ENCODE data around the gene GAPDHS. TPM values are rescaled to one million over a fixed set of nuclear protein-coding genes. Genes with fewer than 3 reads are reported as not detected.

Gene GAPDHS
- total RNA-seq, 1 donor from 2014 or later = not detected

DNA sequence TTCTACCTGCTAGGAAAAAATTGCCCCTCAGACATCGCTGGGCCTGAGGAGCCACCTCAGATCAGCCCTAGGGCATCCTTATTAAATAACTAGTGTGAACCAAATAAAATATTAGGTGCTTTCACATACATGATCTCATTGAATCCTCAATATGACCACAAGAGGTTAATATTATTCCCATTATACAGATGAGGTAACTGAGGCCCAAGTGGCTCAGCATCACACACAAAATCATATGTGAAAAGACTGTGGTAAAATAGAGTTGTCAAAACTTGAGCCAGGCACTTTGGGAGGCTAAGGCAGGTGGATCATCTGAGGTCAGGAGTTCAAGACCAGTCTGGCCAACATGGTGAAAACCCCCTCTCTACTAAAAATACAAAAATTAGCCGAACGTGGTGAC, 16.9 kb upstream of the GAPDHS start:
- peaks cover 20% of the 10 kb centered on the region for H3K27me3 Mint-ChIP-seq (ENCODE audit: insufficient read depth, low read depth)
- H3K79me2 ChIP-seq (ENCODE audit: low read depth) = no peaks in the 10 kb centered on the region
- no peak for TF ChIP-seq EZH2phosphoT487 (IDR thresholded peaks at IDR 0.05)
- TF ChIP-seq EZH2 (IDR thresholded peaks at IDR 0.05) = no peak
- TF ChIP-seq, protein P1, sequence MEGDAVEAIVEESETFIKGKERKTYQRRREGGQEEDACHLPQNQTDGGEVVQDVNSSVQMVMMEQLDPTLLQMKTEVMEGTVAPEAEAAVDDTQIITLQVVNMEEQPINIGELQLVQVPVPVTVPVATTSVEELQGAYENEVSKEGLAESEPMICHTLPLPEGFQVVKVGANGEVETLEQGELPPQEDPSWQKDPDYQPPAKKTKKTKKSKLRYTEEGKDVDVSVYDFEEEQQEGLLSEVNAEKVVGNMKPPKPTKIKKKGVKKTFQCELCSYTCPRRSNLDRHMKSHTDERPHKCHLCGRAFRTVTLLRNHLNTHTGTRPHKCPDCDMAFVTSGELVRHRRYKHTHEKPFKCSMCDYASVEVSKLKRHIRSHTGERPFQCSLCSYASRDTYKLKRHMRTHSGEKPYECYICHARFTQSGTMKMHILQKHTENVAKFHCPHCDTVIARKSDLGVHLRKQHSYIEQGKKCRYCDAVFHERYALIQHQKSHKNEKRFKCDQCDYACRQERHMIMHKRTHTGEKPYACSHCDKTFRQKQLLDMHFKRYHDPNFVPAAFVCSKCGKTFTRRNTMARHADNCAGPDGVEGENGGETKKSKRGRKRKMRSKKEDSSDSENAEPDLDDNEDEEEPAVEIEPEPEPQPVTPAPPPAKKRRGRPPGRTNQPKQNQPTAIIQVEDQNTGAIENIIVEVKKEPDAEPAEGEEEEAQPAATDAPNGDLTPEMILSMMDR (IDR thresholded peaks at IDR 0.05) = no peak

DNA sequence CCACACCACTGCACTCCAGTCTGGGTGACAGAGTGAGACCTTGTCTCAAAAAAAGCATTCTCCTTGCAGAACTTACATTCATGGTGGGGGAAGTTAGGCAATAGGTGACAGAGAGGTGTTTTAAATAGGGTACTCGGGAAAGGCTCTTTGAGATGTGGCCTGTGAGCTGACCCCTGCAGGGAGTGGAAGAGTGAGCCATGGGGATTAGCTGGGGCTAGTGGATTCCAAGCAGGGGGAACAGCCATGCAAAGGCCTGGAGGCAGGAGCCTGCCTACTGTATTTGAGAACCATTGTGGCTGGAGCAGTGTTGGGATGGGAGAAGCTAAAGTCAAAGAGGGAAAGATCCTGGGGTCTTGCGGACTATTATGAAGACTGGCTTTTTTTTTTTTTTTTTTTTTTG, 15.9 kb upstream of the GAPDHS start:
- Mint-ChIP-seq H3K27ac (no peak overlapping the region), H3K4me3 (no peak overlapping the region), H3K36me3 (no peaks in the 10 kb centered on the region), H3K4me1 (peaks cover 5% of the 10 kb centered on the region), H3K9me3 (no peaks in the 10 kb centered on the region), H3K27me3 (ENCODE audit: insufficient read depth, low read depth) (peaks cover 14% of the 10 kb centered on the region)
- Histone ChIP-seq H3K27ac (no peak overlapping the region), H3K4me1 (no peaks in the 10 kb centered on the region), H3K4me3 (no peak overlapping the region), H3K9me3 (ENCODE audit: low read depth) (no peaks in the 10 kb centered on the region), H3F3A (ENCODE audit: low read depth) (no peaks in the 10 kb centered on the region), H4K20me1 (ENCODE audit: low read depth) (no peaks in the 10 kb centered on the region), H3K4me2 (no peak overlapping the region), H3K9ac (no peak overlapping the region), H3K79me2 (ENCODE audit: low read depth) (no peaks in the 10 kb centered on the region), H3K36me3 (no peaks in the 10 kb centered on the region), H2AFZ (replicated peaks) (no peak overlapping the region), H3K27me3 (peaks cover 15% of the 10 kb centered on the region)
- no peak for DNase-seq (ENCODE audit: low spot score)
- TF ChIP-seq, protein P1 (IDR thresholded peaks at IDR 0.05) = no peak
- no peak for TF ChIP-seq EZH2phosphoT487 (IDR thresholded peaks at IDR 0.05)
- TF ChIP-seq EZH2 (IDR thresholded peaks at IDR 0.05) = no peak

More for the DNA sequence above, 16.9 kb upstream of the GAPDHS start:
- no peak overlapping the region for H2AFZ ChIP-seq (replicated peaks)
- DNase-seq (ENCODE audit: low spot score) = no peak
- no peaks in the 10 kb centered on the region for H3K4me1 ChIP-seq
- no peak overlapping the region for H3K4me3 ChIP-seq
- Mint-ChIP-seq H3K4me3 (no peak overlapping the region), H3K36me3 (no peaks in the 10 kb centered on the region), H3K9me3 (no peaks in the 10 kb centered on the region), H3K27ac (no peak overlapping the region), H3K4me1 (peaks cover 3% of the 10 kb centered on the region)
- H3K9me3 ChIP-seq (ENCODE audit: low read depth) = no peaks in the 10 kb centered on the region
- no peaks in the 10 kb centered on the region for H3K36me3 ChIP-seq
- H3K4me2 ChIP-seq = no peak overlapping the region
- no peak overlapping the region for H3K27ac ChIP-seq
- H3F3A ChIP-seq (ENCODE audit: low read depth) = no peaks in the 10 kb centered on the region
- H4K20me1 ChIP-seq (ENCODE audit: low read depth) = no peaks in the 10 kb centered on the region
- peaks cover 20% of the 10 kb centered on the region for H3K27me3 ChIP-seq
- H3K9ac ChIP-seq = no peak overlapping the region

DNA sequence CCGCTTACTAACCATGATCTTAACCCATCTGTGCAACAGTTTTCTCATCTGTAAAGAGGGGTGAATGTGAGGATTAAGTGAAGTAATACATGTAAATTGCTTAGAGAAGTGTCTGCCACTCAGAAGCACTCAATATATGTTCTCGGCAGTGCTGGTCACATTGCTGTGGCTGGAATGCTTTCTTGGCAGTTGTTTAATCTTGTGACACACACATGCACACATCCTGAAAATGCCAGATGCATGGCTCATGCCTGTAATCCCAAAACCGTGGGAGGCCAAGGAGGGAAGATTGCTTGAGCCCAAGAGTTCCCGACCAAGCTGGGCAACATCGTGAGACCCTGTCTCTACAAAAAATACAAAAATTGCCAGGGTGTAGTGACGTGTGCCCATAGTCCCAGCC, 14.9 kb upstream of the GAPDHS start:
- Histone ChIP-seq H3K27me3 (peaks cover 12% of the 10 kb centered on the region), H3K4me2 (no peak overlapping the region), H3F3A (ENCODE audit: low read depth) (no peaks in the 10 kb centered on the region), H4K20me1 (ENCODE audit: low read depth) (no peaks in the 10 kb centered on the region), H3K9me3 (ENCODE audit: low read depth) (no peaks in the 10 kb centered on the region), H2AFZ (replicated peaks) (no peak overlapping the region), H3K36me3 (no peaks in the 10 kb centered on the region), H3K4me3 (no peak overlapping the region), H3K4me1 (no peaks in the 10 kb centered on the region), H3K27ac (no peak overlapping the region), H3K9ac (no peak overlapping the region), H3K79me2 (ENCODE audit: low read depth) (no peaks in the 10 kb centered on the region)
- H3K4me3 Mint-ChIP-seq = no peak overlapping the region
- TF ChIP-seq EZH2phosphoT487 (IDR thresholded peaks at IDR 0.05) = no peak
- TF ChIP-seq, protein P1 (IDR thresholded peaks at IDR 0.05) = no peak
- no peak for TF ChIP-seq EZH2 (IDR thresholded peaks at IDR 0.05)
- peaks cover 15% of the 10 kb centered on the region for H3K27me3 Mint-ChIP-seq (ENCODE audit: insufficient read depth, low read depth)
- H3K36me3 Mint-ChIP-seq = no peaks in the 10 kb centered on the region
- H3K4me1 Mint-ChIP-seq = peaks cover 7% of the 10 kb centered on the region
- H3K27ac Mint-ChIP-seq = no peak overlapping the region
- H3K9me3 Mint-ChIP-seq = no peaks in the 10 kb centered on the region
- DNase-seq (ENCODE audit: low spot score) = no peak
